ENCODE data around the gene FOXP1. TPM values are rescaled to one million over a fixed set of nuclear protein-coding genes. Genes with fewer than 3 reads are reported as not detected.
A peak's percentile ranks its signal among the peaks of the same experiment; 100 is the strongest.

FOXP1 gene
- total RNA-seq, 1 donor from 2014 or later = 31.1 TPM

DNA sequence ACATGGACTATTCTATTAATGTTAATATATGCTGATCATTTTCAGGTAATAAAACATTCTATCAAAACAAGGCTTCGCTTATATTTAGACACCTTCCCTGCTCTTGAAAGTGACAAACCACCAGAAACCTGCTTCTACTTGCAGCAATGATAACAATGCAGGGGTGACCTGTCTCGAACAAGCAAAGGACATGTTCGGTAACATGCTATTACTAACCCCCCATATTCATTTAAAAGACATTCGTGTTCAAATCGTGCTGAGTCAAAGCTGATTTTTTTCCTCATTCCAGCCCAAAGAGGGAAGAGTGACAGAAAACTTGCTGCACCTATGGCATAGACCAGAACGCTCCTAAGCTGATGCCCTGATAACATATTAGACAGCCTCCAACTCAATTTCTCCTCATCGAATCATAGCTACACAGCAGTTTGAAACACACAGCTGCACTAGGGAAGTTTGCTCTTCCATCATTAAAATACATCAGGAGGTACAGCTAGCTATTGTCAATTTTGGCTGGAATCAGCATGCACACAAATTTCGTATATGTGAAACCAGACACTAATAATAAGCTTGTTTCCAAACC lies 341.5 kb downstream of the FOXP1 start:
- Mint-ChIP-seq H3K4me3 (ENCODE audit: unreplicated experiment) (peak overlapping the region; percentile 37), H3K27ac (ENCODE audit: unreplicated experiment) (no peak overlapping the region), H3K4me1 (ENCODE audit: low read depth, unreplicated experiment) (peaks cover 57% of the 10 kb centered on the region), H3K36me3 (ENCODE audit: unreplicated experiment) (no peaks in the 10 kb centered on the region), H3K9me3 (ENCODE audit: unreplicated experiment) (peaks cover 2% of the 10 kb centered on the region), H3K27me3 (ENCODE audit: unreplicated experiment) (peaks cover 2% of the 10 kb centered on the region)
- TF ChIP-seq, protein P1, sequence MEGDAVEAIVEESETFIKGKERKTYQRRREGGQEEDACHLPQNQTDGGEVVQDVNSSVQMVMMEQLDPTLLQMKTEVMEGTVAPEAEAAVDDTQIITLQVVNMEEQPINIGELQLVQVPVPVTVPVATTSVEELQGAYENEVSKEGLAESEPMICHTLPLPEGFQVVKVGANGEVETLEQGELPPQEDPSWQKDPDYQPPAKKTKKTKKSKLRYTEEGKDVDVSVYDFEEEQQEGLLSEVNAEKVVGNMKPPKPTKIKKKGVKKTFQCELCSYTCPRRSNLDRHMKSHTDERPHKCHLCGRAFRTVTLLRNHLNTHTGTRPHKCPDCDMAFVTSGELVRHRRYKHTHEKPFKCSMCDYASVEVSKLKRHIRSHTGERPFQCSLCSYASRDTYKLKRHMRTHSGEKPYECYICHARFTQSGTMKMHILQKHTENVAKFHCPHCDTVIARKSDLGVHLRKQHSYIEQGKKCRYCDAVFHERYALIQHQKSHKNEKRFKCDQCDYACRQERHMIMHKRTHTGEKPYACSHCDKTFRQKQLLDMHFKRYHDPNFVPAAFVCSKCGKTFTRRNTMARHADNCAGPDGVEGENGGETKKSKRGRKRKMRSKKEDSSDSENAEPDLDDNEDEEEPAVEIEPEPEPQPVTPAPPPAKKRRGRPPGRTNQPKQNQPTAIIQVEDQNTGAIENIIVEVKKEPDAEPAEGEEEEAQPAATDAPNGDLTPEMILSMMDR (IDR thresholded peaks at IDR 0.05; ENCODE audit: partially characterized antibody, unreplicated experiment) = no peak
- no peak for DNase-seq

DNA sequence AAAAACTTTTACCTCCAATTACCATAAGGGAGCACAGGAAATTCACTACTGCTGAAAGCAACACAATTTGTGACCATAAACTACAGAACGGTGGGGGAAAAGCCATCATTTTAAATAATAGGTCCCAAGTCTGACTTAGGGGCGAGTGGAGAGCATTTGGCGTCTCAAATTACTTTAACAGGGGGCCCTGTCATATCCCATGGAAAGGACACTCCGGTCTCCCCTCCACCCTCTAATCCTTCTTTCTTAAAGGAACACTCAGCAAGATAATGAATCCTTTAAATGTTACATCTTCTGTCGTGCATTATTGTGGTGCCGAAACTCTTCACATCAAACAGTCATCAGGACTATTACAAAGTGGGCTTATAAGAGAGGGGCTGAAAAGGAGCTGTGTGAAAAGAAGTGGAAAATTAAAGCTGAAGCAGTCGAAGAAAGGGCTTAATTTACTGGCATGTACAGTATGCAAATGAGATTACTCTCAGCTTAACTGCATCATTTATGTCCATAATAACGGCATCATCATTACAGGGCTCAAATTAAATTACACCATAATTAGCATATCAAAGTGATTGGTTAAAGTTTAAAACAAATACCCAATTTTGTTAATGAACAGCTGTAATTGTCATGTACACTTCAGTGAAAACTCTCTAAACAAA lies 342.2 kb downstream of the FOXP1 start:
- no peaks in the 10 kb centered on the region for H3K27me3 Mint-ChIP-seq (ENCODE audit: unreplicated experiment)
- H3K27ac Mint-ChIP-seq (ENCODE audit: unreplicated experiment) = no peak overlapping the region
- DNase-seq = no peak
- H3K36me3 Mint-ChIP-seq (ENCODE audit: unreplicated experiment) = no peaks in the 10 kb centered on the region
- H3K4me1 Mint-ChIP-seq (ENCODE audit: low read depth, unreplicated experiment) = peaks cover 50% of the 10 kb centered on the region
- TF ChIP-seq, protein P1 (IDR thresholded peaks at IDR 0.05; ENCODE audit: partially characterized antibody, unreplicated experiment) = no peak
- H3K4me3 Mint-ChIP-seq (ENCODE audit: unreplicated experiment) = peak overlapping the region; percentile 60
- H3K9me3 Mint-ChIP-seq (ENCODE audit: unreplicated experiment) = no peaks in the 10 kb centered on the region

DNA sequence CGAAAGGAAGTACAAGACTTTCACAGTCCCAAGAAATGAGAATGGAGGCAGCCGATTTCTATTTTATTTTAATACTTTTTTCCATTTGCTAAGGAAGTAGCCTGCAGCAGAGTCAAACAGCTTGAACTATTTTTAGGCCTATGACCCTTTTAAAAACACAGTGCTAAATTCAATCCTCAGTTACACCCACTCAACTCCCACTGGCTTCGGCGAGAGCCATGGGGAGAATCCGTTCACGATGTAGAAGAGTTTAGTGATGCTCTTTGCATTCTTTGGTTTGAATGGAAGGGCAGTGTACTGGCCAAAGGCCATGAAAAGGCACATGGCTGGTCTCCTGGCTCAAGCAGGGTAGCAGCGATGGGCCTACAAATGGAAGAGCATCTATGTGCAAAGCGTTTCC lies 343.5 kb downstream of the FOXP1 start:
- TF ChIP-seq, protein P1 (IDR thresholded peaks at IDR 0.05; ENCODE audit: partially characterized antibody, unreplicated experiment) = no peak
- Mint-ChIP-seq H3K27me3 (ENCODE audit: unreplicated experiment) (no peaks in the 10 kb centered on the region), H3K27ac (ENCODE audit: unreplicated experiment) (no peak overlapping the region), H3K4me3 (ENCODE audit: unreplicated experiment) (no peak overlapping the region), H3K36me3 (ENCODE audit: unreplicated experiment) (no peaks in the 10 kb centered on the region), H3K4me1 (ENCODE audit: low read depth, unreplicated experiment) (peaks cover 42% of the 10 kb centered on the region), H3K9me3 (ENCODE audit: unreplicated experiment) (no peaks in the 10 kb centered on the region)
- DNase-seq = no peak

DNA sequence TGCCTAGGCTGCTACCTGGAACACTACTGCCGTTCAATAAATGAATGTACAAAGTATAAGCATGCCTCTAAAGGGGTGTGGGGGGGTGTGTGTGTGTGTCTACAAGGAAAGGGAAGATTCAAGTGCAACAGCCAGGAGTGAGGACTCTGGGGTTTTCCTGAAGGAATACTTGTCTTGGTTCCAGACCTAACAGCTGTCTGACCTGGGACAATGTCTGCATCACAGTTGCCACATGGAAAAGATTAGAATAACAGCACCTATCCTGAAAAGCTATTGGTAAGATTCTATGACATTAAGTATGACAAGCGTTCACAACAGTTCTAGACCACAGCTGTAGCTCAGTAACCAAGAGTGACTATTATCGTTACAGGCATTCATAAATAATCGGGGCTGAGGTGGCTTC lies 345.2 kb downstream of the FOXP1 start:
- Mint-ChIP-seq H3K36me3 (ENCODE audit: unreplicated experiment) (no peaks in the 10 kb centered on the region), H3K4me1 (ENCODE audit: low read depth, unreplicated experiment) (peaks cover 27% of the 10 kb centered on the region), H3K9me3 (ENCODE audit: unreplicated experiment) (no peaks in the 10 kb centered on the region), H3K4me3 (ENCODE audit: unreplicated experiment) (no peak overlapping the region), H3K27ac (ENCODE audit: unreplicated experiment) (no peak overlapping the region), H3K27me3 (ENCODE audit: unreplicated experiment) (no peaks in the 10 kb centered on the region)
- no peak for DNase-seq
- TF ChIP-seq, protein P1 (IDR thresholded peaks at IDR 0.05; ENCODE audit: partially characterized antibody, unreplicated experiment) = no peak

DNA sequence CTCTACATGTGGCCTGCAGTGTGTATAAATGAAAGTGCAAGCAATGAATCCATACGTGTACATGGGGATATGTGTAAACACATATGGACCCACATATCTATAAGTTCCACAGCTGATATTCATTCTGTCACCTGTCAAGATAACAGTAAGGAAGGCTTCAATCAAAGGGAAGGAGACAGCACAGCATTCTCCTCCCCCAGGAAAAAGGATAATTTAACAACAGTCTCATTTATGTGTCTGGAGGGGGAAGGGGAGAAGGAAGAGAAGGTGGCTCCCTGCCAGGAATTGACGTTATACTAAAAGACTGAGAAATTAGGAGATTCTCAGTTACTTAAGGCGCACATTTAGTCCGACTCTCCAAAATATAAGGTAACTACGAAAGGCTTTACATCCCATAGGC lies 345.9 kb downstream of the FOXP1 start:
- H3K36me3 Mint-ChIP-seq (ENCODE audit: unreplicated experiment) = no peaks in the 10 kb centered on the region
- H3K27ac Mint-ChIP-seq (ENCODE audit: unreplicated experiment) = no peak overlapping the region
- no peaks in the 10 kb centered on the region for H3K27me3 Mint-ChIP-seq (ENCODE audit: unreplicated experiment)
- no peaks in the 10 kb centered on the region for H3K9me3 Mint-ChIP-seq (ENCODE audit: unreplicated experiment)
- TF ChIP-seq, protein P1 (IDR thresholded peaks at IDR 0.05; ENCODE audit: partially characterized antibody, unreplicated experiment) = no peak
- peaks cover 21% of the 10 kb centered on the region for H3K4me1 Mint-ChIP-seq (ENCODE audit: low read depth, unreplicated experiment)
- H3K4me3 Mint-ChIP-seq (ENCODE audit: unreplicated experiment) = no peak overlapping the region
- no peak for DNase-seq

Data from glutamatergic neuron (in vitro differentiated cells).